HEK293 (cell line): ENCODE results near the gene EXOSC7.

Source experiments
- CTCF ChIA-PET: fragments of 350-600 bp; formaldehyde crosslinking; extraction: SDS; loops from one replicate; lab custom pipeline; 2021; ENCODE audit warnings: antibody characterized with exemption; lab: Yijun Ruan, JAX
- POLR2A ChIA-PET: fragments of 300-600 bp; formaldehyde crosslinking; extraction: SDS; loops from one replicate; lab custom pipeline; 2020; ENCODE audit warnings: antibody characterized with exemption, inconsistent platforms; lab: Yijun Ruan, JAX
- H3K27ac ChIP-seq: fragments of 200-500 bp; sonication (Bioruptor generic); 2 replicates; pipeline ENCODE4 v1.5.1; 2014; ENCODE audit warnings: low read depth, low read length, control low read depth, inconsistent platforms; ENCODE audit errors: extremely low read depth
- H3K36me3 ChIP-seq, 2 experiments: fragments of 200-500 bp in 1 of 2; sonication (Bioruptor generic) in 1 of 2; 1 replicate in 1 of 2; 2 replicates in 1 of 2; pipeline ENCODE4 v1.5.1; 2014 to 2017; ENCODE audit warnings: inconsistent platforms in 2 of 2, low read length in 2 of 2; ENCODE audit not compliant: control insufficient read depth in 2 of 2, insufficient read depth in 1 of 2
- H3K4me1 ChIP-seq: fragments of 200-500 bp; sonication (Bioruptor generic); 2 replicates; pipeline ENCODE4 v1.5.1; 2014; ENCODE audit warnings: mild to moderate bottlenecking, low read length, inconsistent platforms; ENCODE audit not compliant: control insufficient read depth, insufficient read depth
- H3K4me3 ChIP-seq: 2 replicates; pipeline ENCODE4 v1.5.1; 2011; ENCODE audit warnings: low read depth, mild to moderate bottlenecking, control low read depth, low read length, moderate library complexity
- H3K9me3 ChIP-seq: fragments of 200-500 bp; sonication (Bioruptor generic); 2 replicates; pipeline ENCODE4 v1.5.1; 2014; ENCODE audit warnings: low read depth, low read length, inconsistent platforms; ENCODE audit not compliant: control insufficient read depth, insufficient read depth
- GLIS1 ChIP-seq: fragments of 450-650 bp; formaldehyde crosslinking; IDR thresholded peaks from 2 replicates; pipeline ENCODE4 v1.5.1; 2016; ENCODE audit warnings: missing biosample characterization, missing genetic modification characterization
- INSM2 ChIP-seq: fragments of 450-650 bp; formaldehyde crosslinking; IDR thresholded peaks from 2 replicates; pipeline ENCODE4 v1.5.1; 2016; ENCODE audit warnings: missing biosample characterization, missing genetic modification characterization
- KLF1 ChIP-seq: fragments of 450-650 bp; formaldehyde crosslinking; IDR thresholded peaks from 2 replicates; pipeline ENCODE4 v1.5.1; 2016; ENCODE audit warnings: missing biosample characterization, missing genetic modification characterization
- OSR2 ChIP-seq: fragments of 450-650 bp; formaldehyde crosslinking; IDR thresholded peaks from 2 replicates; pipeline ENCODE4 v1.5.1; 2016; ENCODE audit warnings: missing biosample characterization, missing genetic modification characterization
- PRDM10 ChIP-seq: fragments of 450-650 bp; formaldehyde crosslinking; IDR thresholded peaks from 2 replicates; pipeline ENCODE4 v1.5.1; 2016; ENCODE audit warnings: missing biosample characterization, missing genetic modification characterization
- PRDM6 ChIP-seq: fragments of 450-650 bp; formaldehyde crosslinking; IDR thresholded peaks from 2 replicates; pipeline ENCODE4 v1.5.1; 2017; ENCODE audit warnings: missing biosample characterization, missing genetic modification characterization
- REPIN1 ChIP-seq: fragments of 450-650 bp; formaldehyde crosslinking; IDR thresholded peaks from 2 replicates; pipeline ENCODE4 v1.5.1; 2017; ENCODE audit warnings: missing biosample characterization, missing genetic modification characterization, low read depth
- SP7 ChIP-seq: fragments of 450-650 bp; formaldehyde crosslinking; IDR thresholded peaks from 2 replicates; pipeline ENCODE4 v1.5.1; 2016; ENCODE audit warnings: missing biosample characterization, missing genetic modification characterization
- TRIM28 ChIP-seq: IDR thresholded peaks from 2 replicates; pipeline ENCODE4 v1.6.1; 2011; ENCODE audit warnings: low read length, control low read depth, borderline replicate concordance
- WT1 ChIP-seq: fragments of 450-650 bp; formaldehyde crosslinking; IDR thresholded peaks from 2 replicates; pipeline ENCODE4 v1.5.1; 2016; ENCODE audit warnings: missing biosample characterization, missing genetic modification characterization
- ZEB2 ChIP-seq: fragments of 450-650 bp; formaldehyde crosslinking; IDR thresholded peaks from 2 replicates; pipeline ENCODE4 v1.5.1; 2016; ENCODE audit warnings: missing biosample characterization, missing genetic modification characterization
- ZFP69B ChIP-seq: fragments of 450-650 bp; formaldehyde crosslinking; IDR thresholded peaks from 2 replicates; pipeline ENCODE4 v1.5.1; 2016; ENCODE audit warnings: missing biosample characterization, missing genetic modification characterization
- ZNF155 ChIP-seq: fragments of 450-650 bp; formaldehyde crosslinking; IDR thresholded peaks from 2 replicates; pipeline ENCODE4 v1.5.1; 2016; ENCODE audit warnings: missing biosample characterization, missing genetic modification characterization
- ZNF366 ChIP-seq: fragments of 450-650 bp; formaldehyde crosslinking; conservative IDR thresholded peaks from 2 replicates; pipeline ENCODE4 v1.5.1; 2016; ENCODE audit warnings: missing biosample characterization, missing genetic modification characterization
- ZNF423 ChIP-seq: fragments of 450-650 bp; formaldehyde crosslinking; IDR thresholded peaks from 2 replicates; pipeline ENCODE4 v1.5.1; 2016; ENCODE audit warnings: missing biosample characterization, missing genetic modification characterization
- ZNF529 ChIP-seq: fragments of 450-650 bp; formaldehyde crosslinking; IDR thresholded peaks from 2 replicates; pipeline ENCODE4 v1.5.1; 2017; ENCODE audit warnings: missing genetic modification characterization, missing biosample characterization; ENCODE audit not compliant: insufficient replicate concordance
- ZNF600 ChIP-seq: fragments of 450-650 bp; formaldehyde crosslinking; IDR thresholded peaks from 2 replicates; pipeline ENCODE4 v1.5.1; 2016; ENCODE audit warnings: missing biosample characterization, missing genetic modification characterization
- ZNF692 ChIP-seq: fragments of 450-650 bp; formaldehyde crosslinking; IDR thresholded peaks from 2 replicates; pipeline ENCODE4 v1.5.1; 2016; ENCODE audit warnings: missing biosample characterization, missing genetic modification characterization
- ZSCAN16 ChIP-seq: fragments of 450-650 bp; formaldehyde crosslinking; IDR thresholded peaks from 2 replicates; pipeline ENCODE4 v1.5.1; 2016; ENCODE audit warnings: missing biosample characterization, missing genetic modification characterization
- TF ChIP-seq, protein P1 (sequence below): fragments of 450-650 bp; formaldehyde crosslinking; IDR thresholded peaks from 2 replicates; pipeline ENCODE4 v1.5.1; 2017; ENCODE audit warnings: missing biosample characterization, missing genetic modification characterization
- TF ChIP-seq, protein P2 (sequence below): fragments of 450-650 bp; formaldehyde crosslinking; IDR thresholded peaks from 2 replicates; pipeline ENCODE4 v1.5.1; 2016; ENCODE audit warnings: missing biosample characterization, missing genetic modification characterization

Gene EXOSC7

GRCh38 chr3:44993471-44994205 is 17.6 kb downstream of the EXOSC7 start:
- no peak overlapping the region for H3K4me3 ChIP-seq
- H3K27ac ChIP-seq: peak overlapping the region; percentile 0; the same call in 1 of the 2 replicates
- ChIA-PET POLR2A (interaction anchor here (0.6 kb wide), 1 partner anchor 27 kb away, joined by 3 read pairs; no protein-coding TSS in a partner anchor), CTCF (interaction anchor here (0.6 to 1.6 kb wide), 6 partner anchors 9 to 1584 kb away, joined by 3 read pairs; no protein-coding TSS in a partner anchor)
- peaks cover 18% of the 10 kb centered on the region for H3K4me1 ChIP-seq
- TF ChIP-seq ZNF155 (tag by site-specific recombination): no peak
- TF ChIP-seq, protein P1, sequence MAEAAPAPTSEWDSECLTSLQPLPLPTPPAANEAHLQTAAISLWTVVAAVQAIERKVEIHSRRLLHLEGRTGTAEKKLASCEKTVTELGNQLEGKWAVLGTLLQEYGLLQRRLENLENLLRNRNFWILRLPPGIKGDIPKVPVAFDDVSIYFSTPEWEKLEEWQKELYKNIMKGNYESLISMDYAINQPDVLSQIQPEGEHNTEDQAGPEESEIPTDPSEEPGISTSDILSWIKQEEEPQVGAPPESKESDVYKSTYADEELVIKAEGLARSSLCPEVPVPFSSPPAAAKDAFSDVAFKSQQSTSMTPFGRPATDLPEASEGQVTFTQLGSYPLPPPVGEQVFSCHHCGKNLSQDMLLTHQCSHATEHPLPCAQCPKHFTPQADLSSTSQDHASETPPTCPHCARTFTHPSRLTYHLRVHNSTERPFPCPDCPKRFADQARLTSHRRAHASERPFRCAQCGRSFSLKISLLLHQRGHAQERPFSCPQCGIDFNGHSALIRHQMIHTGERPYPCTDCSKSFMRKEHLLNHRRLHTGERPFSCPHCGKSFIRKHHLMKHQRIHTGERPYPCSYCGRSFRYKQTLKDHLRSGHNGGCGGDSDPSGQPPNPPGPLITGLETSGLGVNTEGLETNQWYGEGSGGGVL (tag by site-specific recombination): peak; percentile 58
- TF ChIP-seq ZSCAN16: no peak
- TF ChIP-seq ZNF600 (tag by site-specific recombination): 0 out of 2 replicates have a peak, but pooled peaks have one; percentile 33
- 0 out of 2 replicates have a peak, but pooled peaks have one; percentile 47 for TF ChIP-seq ZNF692
- TF ChIP-seq ZFP69B (tag by site-specific recombination): peak; percentile 58; the same call in 1 of the 2 replicates
- no peak for TF ChIP-seq ZNF423 (tag by site-specific recombination)
- no peak for TF ChIP-seq ZNF529 (tag by site-specific recombination)
- peak; percentile 59; the same call in 1 of the 2 replicates for TF ChIP-seq SP7 (tag by site-specific recombination)
- peak; percentile 32; the same call in 1 of the 2 replicates for TF ChIP-seq OSR2 (tag by site-specific recombination)
- peak; percentile 84 for TF ChIP-seq PRDM6
- TF ChIP-seq PRDM10: peak; percentile 84
- TF ChIP-seq, protein P2, sequence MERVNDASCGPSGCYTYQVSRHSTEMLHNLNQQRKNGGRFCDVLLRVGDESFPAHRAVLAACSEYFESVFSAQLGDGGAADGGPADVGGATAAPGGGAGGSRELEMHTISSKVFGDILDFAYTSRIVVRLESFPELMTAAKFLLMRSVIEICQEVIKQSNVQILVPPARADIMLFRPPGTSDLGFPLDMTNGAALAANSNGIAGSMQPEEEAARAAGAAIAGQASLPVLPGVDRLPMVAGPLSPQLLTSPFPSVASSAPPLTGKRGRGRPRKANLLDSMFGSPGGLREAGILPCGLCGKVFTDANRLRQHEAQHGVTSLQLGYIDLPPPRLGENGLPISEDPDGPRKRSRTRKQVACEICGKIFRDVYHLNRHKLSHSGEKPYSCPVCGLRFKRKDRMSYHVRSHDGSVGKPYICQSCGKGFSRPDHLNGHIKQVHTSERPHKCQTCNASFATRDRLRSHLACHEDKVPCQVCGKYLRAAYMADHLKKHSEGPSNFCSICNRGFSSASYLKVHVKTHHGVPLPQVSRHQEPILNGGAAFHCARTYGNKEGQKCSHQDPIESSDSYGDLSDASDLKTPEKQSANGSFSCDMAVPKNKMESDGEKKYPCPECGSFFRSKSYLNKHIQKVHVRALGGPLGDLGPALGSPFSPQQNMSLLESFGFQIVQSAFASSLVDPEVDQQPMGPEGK (tag by site-specific recombination): 0 out of 2 replicates have a peak, but pooled peaks have one; percentile 26
- TF ChIP-seq INSM2 (tag by site-specific recombination): 0 out of 2 replicates have a peak, but pooled peaks have one; percentile 60
- TF ChIP-seq KLF1 (tag by site-specific recombination): peak; percentile 83
- TF ChIP-seq GLIS1: peak; percentile 89
- TF ChIP-seq REPIN1 (tag by site-specific recombination): no peak
- TF ChIP-seq ZNF366 (tag by site-specific recombination): 0 out of 2 replicates have a peak, but pooled peaks have one; percentile 19
- TF ChIP-seq TRIM28: peak; percentile 17; the same call in 1 of the 2 replicates
- TF ChIP-seq WT1 (tag by site-specific recombination): peak; percentile 80
- 0 out of 2 replicates have a peak, but pooled peaks have one; percentile 24 for TF ChIP-seq ZEB2
- H3K36me3 ChIP-seq: peaks cover 0 to 63% of the 10 kb centered on the region in 2 experiments; a peak in 1 of 3 replicates
- no peaks in the 10 kb centered on the region for H3K9me3 ChIP-seq
